K562 (cell line): Measurements from ENCODE around the gene ANAPC16. TPM values are rescaled to one million over a fixed set of nuclear protein-coding genes. Genes with fewer than 3 reads are reported as not detected.

Experiments
- CBFA2T2 ChIP-seq: fragments of 450-650 bp; conservative IDR thresholded peaks from 2 replicates; pipeline ENCODE4 v1.6.1; 2017; ENCODE audit warnings: mild to moderate bottlenecking
- CREBBP ChIP-seq: IDR thresholded peaks from one replicate; pipeline ENCODE4 v1.6.1; 2012; ENCODE audit warnings: low read depth, mild to moderate bottlenecking, control low read depth, inconsistent platforms, low read length
- FOXA3 ChIP-seq, 2 experiments: fragments of 450-650 bp in 1 of 2; sonication (generic) in 1 of 2; formaldehyde crosslinking; IDR thresholded peaks in 1 of 2; conservative IDR thresholded peaks in 1 of 2; 2 replicates each; pipeline versions ENCODE4 v1.4.0 to v1.8.0; 2020 to 2022; ENCODE audit warnings: mild to moderate bottlenecking in 2 of 2, missing genetic modification reagents in 1 of 2
- FUS ChIP-seq: fragments of 200-400 bp; formaldehyde crosslinking; optimal IDR thresholded peaks from 2 replicates; pipeline ENCODE3; 2017; ENCODE audit warnings: low read depth, low read length
- HEY1 ChIP-seq: fragments of 250-450 bp; sonication (Bioruptor Pico); IDR thresholded peaks from 2 replicates; pipeline ENCODE4 v1.5.0; 2020; ENCODE audit warnings: mild to moderate bottlenecking, moderate library complexity, borderline replicate concordance
- HIVEP1 ChIP-seq: fragments of 250-450 bp; sonication (Bioruptor Pico); IDR thresholded peaks from 2 replicates; pipeline ENCODE4 v1.4.0; 2020; ENCODE audit warnings: mild to moderate bottlenecking
- MCM3 ChIP-seq: fragments of 450-650 bp; IDR thresholded peaks from 2 replicates; pipeline ENCODE4 v1.6.1; 2016
- NR1H2 ChIP-seq: sonication (generic); formaldehyde crosslinking; IDR thresholded peaks from 2 replicates; pipeline ENCODE4 v1.4.0; 2020; ENCODE audit warnings: mild to moderate bottlenecking, missing genetic modification reagents
- PTRF ChIP-seq: fragments of 450-650 bp; IDR thresholded peaks from 2 replicates; pipeline ENCODE4 v1.6.1; 2016; ENCODE audit warnings: mild to moderate bottlenecking, missing genetic modification characterization, missing compliant biosample characterization
- SAFB ChIP-seq: fragments of 200-400 bp; formaldehyde crosslinking; IDR thresholded peaks from 2 replicates; pipeline ENCODE4 v1.6.1; 2017; ENCODE audit warnings: low read depth, low read length, borderline replicate concordance
- SMARCB1 ChIP-seq: IDR thresholded peaks from 2 replicates; pipeline ENCODE4 v1.6.1; 2011; ENCODE audit warnings: improper control_type of control experiment, low read depth; ENCODE audit not compliant: insufficient read length
- SMARCC2 ChIP-seq: fragments of 450-650 bp; IDR thresholded peaks from 2 replicates; pipeline ENCODE4 v1.6.1; 2017; ENCODE audit warnings: antibody characterized with exemption, moderate library complexity, mild to moderate bottlenecking, low read depth
- TCF7 ChIP-seq: sonication (generic); IDR thresholded peaks from 2 replicates; pipeline ENCODE4 v1.6.1; 2016; ENCODE audit warnings: antibody characterized with exemption, borderline replicate concordance
- THRAP3 ChIP-seq: fragments of 450-650 bp; IDR thresholded peaks from 2 replicates; pipeline ENCODE4 v1.6.1; 2016; ENCODE audit warnings: mild to moderate bottlenecking, inconsistent platforms, borderline replicate concordance
- ZNF217 ChIP-seq: sonication (generic); formaldehyde crosslinking; IDR thresholded peaks from 2 replicates; pipeline ENCODE4 v1.8.0; 2022; ENCODE audit warnings: mild to moderate bottlenecking, missing genetic modification reagents
- ZNF232 ChIP-seq: sonication (generic); formaldehyde crosslinking; IDR thresholded peaks from 2 replicates; pipeline ENCODE4 v1.8.0; 2022; ENCODE audit warnings: mild to moderate bottlenecking, missing genetic modification reagents
- ZNF384 ChIP-seq: IDR thresholded peaks from 2 replicates; pipeline ENCODE4 v1.6.1; 2012; ENCODE audit warnings: low read depth, low read length, improper control_type of control experiment
- ZNF551 ChIP-seq: fragments of 250-450 bp; sonication (Bioruptor Pico); IDR thresholded peaks from 2 replicates; pipeline ENCODE4 v1.5.0; 2021; ENCODE audit warnings: mild to moderate bottlenecking, moderate library complexity
- ZNF785 ChIP-seq: fragments of 250-450 bp; sonication (Bioruptor Pico); IDR thresholded peaks from 2 replicates; pipeline ENCODE4 v1.4.0; 2020; ENCODE audit warnings: mild to moderate bottlenecking
- polyA plus RNA-seq, 8 experiments: library from polyadenylated mRNA; depleted of rRNA in 4 of 8; stranded (reverse) in 5 of 8; unstranded in 3 of 8; fragments of >200 nt; fragmentation: Nextera tagmentation in 2 of 8; fragmentation: Illumina TruSeq in 1 of 8; extraction: Ambion mirVana in 2 of 8; extraction: Trizol in 1 of 8; gene quantifications; 2 replicates each; pipeline versions ENCODE4 v1.2.1 to v1.2.3, GENCODE V29; 2011 to 2014; ENCODE audit warnings: inconsistent platforms in 1 of 8, missing spikeins in 1 of 8
- total RNA-seq, 7 experiments: library from RNA; depleted of rRNA in 6 of 7; stranded (reverse); fragments of >200 nt in 6 of 7; fragmentation: Illumina TruSeq in 2 of 7; extraction: Trizol in 2 of 7; gene quantifications; 2 replicates each; pipeline versions ENCODE4 v1.2.1 to v1.2.3, GENCODE V29; 2011 to 2021; ENCODE audit warnings: low replicate concordance in 1 of 7
- TF ChIP-seq, protein P1 (sequence below): sonication (generic); formaldehyde crosslinking; IDR thresholded peaks from 2 replicates; pipeline ENCODE4 v1.8.0; 2022; ENCODE audit warnings: missing genetic modification reagents, mild to moderate bottlenecking, borderline replicate concordance
- TF ChIP-seq, protein P2 (sequence below), 2 experiments: fragments of 150-350 bp in 1 of 2; IDR thresholded peaks; 2 replicates each; pipeline ENCODE4 v1.6.1; 2012 to 2016; ENCODE audit warnings: low read depth in 2 of 2, low read length in 2 of 2, mild to moderate bottlenecking in 1 of 2, moderate library complexity in 1 of 2
- TF ChIP-seq, protein P3 (sequence below): fragments of 150-350 bp; conservative IDR thresholded peaks from 2 replicates; pipeline ENCODE4 v1.6.1; 2014; ENCODE audit warnings: low read length

ANAPC16 gene
- total and polyA plus RNA-seq, 9 of the 15 experiments (the other 6 are each of a cell fraction or from before 2014, with no cell fraction given), result 42.6 to 208 (median 108) TPM

DNA sequence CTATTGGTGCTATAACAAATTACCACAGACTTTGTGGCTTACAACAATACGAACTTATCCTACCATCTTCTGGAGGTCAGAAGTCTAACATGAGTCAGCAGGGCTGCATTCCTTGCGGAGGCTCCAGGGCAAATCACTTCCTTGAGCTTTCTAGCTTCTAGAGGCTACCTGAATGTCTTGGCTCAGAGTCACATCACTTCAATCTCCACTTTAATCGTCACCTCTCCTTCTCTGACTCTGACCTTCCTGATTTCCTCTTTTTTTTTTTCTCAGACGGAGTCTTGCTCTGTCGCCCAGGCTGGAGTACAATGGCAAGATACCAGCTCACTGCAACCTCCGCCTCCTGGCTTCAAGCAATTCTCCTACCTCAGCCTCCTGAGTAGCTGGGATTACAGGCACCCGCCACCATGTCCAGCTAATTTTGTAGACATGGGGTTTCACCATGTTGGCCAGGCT, 44.6 kb upstream of the ANAPC16 start (continued):
- TF ChIP-seq PTRF (no peak), HEY1 (no peak), ZNF551 (CRISPR knock-in tag) (no peak), FUS (no peak), FOXA3 (CRISPR knock-in tag; conservative IDR thresholded peaks at IDR 0.05 in 1 of 2, IDR thresholded peaks at IDR 0.05 in 1 of 2) (no peak), CBFA2T2 (no peak), SMARCC2 (0 out of 2 replicates have a peak, but pooled peaks have one; percentile 20), ZNF785 (CRISPR knock-in tag) (no peak), MCM3 (no peak), ZNF232 (CRISPR knock-in tag) (no peak), SMARCB1 (no peak), HIVEP1 (CRISPR knock-in tag) (no peak), TCF7 (no peak), CREBBP (no peak), ZNF217 (CRISPR knock-in tag) (no peak), THRAP3 (no peak), NR1H2 (no peak), ZNF384 (peak; percentile 44; the same call in 1 of the 2 replicates), SAFB (no peak)
- TF ChIP-seq, protein P1, sequence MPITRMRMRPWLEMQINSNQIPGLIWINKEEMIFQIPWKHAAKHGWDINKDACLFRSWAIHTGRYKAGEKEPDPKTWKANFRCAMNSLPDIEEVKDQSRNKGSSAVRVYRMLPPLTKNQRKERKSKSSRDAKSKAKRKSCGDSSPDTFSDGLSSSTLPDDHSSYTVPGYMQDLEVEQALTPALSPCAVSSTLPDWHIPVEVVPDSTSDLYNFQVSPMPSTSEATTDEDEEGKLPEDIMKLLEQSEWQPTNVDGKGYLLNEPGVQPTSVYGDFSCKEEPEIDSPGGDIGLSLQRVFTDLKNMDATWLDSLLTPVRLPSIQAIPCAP (CRISPR knock-in tag), result no peak
- TF ChIP-seq, protein P2, sequence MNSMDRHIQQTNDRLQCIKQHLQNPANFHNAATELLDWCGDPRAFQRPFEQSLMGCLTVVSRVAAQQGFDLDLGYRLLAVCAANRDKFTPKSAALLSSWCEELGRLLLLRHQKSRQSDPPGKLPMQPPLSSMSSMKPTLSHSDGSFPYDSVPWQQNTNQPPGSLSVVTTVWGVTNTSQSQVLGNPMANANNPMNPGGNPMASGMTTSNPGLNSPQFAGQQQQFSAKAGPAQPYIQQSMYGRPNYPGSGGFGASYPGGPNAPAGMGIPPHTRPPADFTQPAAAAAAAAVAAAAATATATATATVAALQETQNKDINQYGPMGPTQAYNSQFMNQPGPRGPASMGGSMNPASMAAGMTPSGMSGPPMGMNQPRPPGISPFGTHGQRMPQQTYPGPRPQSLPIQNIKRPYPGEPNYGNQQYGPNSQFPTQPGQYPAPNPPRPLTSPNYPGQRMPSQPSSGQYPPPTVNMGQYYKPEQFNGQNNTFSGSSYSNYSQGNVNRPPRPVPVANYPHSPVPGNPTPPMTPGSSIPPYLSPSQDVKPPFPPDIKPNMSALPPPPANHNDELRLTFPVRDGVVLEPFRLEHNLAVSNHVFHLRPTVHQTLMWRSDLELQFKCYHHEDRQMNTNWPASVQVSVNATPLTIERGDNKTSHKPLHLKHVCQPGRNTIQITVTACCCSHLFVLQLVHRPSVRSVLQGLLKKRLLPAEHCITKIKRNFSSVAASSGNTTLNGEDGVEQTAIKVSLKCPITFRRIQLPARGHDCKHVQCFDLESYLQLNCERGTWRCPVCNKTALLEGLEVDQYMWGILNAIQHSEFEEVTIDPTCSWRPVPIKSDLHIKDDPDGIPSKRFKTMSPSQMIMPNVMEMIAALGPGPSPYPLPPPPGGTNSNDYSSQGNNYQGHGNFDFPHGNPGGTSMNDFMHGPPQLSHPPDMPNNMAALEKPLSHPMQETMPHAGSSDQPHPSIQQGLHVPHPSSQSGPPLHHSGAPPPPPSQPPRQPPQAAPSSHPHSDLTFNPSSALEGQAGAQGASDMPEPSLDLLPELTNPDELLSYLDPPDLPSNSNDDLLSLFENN (IDR thresholded peaks at IDR 0.05; ENCODE audit: low read depth in 2 of 2, low read length in 2 of 2), result no peak
- TF ChIP-seq, protein P3, sequence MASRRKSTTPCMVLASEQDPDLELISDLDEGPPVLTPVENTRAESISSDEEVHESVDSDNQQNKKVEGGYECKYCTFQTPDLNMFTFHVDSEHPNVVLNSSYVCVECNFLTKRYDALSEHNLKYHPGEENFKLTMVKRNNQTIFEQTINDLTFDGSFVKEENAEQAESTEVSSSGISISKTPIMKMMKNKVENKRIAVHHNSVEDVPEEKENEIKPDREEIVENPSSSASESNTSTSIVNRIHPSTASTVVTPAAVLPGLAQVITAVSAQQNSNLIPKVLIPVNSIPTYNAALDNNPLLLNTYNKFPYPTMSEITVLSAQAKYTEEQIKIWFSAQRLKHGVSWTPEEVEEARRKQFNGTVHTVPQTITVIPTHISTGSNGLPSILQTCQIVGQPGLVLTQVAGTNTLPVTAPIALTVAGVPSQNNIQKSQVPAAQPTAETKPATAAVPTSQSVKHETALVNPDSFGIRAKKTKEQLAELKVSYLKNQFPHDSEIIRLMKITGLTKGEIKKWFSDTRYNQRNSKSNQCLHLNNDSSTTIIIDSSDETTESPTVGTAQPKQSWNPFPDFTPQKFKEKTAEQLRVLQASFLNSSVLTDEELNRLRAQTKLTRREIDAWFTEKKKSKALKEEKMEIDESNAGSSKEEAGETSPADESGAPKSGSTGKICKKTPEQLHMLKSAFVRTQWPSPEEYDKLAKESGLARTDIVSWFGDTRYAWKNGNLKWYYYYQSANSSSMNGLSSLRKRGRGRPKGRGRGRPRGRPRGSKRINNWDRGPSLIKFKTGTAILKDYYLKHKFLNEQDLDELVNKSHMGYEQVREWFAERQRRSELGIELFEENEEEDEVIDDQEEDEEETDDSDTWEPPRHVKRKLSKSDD, result no peak
